ENCODE results near the gene ABCC10.

Gene ABCC10

DNA sequence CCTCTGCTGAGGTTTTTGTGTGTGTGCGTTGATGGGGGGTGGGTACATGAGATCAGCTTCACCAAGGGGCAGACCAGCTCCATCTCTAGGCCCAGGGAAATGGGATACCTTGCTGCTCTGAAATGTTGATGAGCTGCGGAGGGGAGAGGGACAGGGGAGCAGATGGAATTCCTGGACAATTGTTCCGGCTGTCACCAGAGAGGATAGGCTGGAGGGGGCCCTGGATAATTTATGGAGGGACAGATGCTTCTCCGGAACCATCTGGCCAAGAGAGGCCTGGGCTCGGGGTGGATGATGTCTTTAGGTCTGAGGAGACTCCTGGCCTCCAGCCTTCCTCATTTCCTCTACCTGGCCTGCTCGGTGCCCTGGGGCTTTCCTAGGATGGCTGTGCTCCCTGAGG is 48.2 kb downstream of the ABCC10 start:
- H3K4me1 ChIP-seq (ENCODE audit: control insufficient read depth in 1 of 2, insufficient read depth in 2 of 2, low read length in 2 of 2), result peaks cover 15 to 23% of the 10 kb centered on the region in 2 donors

DNA sequence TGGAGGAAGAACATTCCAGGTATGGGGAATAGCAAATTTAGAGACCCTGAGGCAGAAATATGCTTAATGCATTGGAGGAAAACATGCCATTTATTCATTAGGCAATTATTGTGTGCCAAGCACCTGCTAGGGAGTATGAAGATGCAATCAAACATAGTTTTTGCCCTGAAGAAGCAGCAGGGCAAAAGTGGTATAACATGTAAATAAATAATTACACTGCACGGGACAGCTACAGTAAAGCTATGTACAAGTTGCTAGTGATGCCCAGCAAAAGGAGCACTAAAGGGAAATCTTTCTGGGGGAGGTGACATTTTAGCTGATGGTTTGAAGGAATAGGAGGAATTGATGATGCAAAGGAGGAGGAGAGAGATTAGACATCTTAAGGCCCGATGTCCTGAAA is 49.4 kb downstream of the ABCC10 start:
- Histone ChIP-seq H3K36me3 (ENCODE audit: control insufficient read depth in 1 of 2, insufficient read depth in 2 of 2, low read length in 2 of 2) (no peaks in the 10 kb centered on the region), H3K27ac (ENCODE audit: low read length) (peak overlapping the region; percentile 82), H3K4me3 (ENCODE audit: low read depth in 1 of 2, low read length in 2 of 2) (peak overlapping the region; percentile 84 to 86)

More for the DNA sequence above, 48.2 kb downstream of the ABCC10 start:
- Histone ChIP-seq H3K9me3 (ENCODE audit: control insufficient read depth in 1 of 2, low read length in 2 of 2) (no peaks in the 10 kb centered on the region), H3K4me3 (ENCODE audit: low read depth in 1 of 2, low read length in 2 of 2) (no peak overlapping the region), H3K27me3 (ENCODE audit: low read depth, low read length) (no peaks in the 10 kb centered on the region), H3K36me3 (ENCODE audit: control insufficient read depth in 1 of 2, insufficient read depth in 2 of 2, low read length in 2 of 2) (no peaks in the 10 kb centered on the region), H3K27ac (ENCODE audit: low read length) (no peak overlapping the region)

DNA sequence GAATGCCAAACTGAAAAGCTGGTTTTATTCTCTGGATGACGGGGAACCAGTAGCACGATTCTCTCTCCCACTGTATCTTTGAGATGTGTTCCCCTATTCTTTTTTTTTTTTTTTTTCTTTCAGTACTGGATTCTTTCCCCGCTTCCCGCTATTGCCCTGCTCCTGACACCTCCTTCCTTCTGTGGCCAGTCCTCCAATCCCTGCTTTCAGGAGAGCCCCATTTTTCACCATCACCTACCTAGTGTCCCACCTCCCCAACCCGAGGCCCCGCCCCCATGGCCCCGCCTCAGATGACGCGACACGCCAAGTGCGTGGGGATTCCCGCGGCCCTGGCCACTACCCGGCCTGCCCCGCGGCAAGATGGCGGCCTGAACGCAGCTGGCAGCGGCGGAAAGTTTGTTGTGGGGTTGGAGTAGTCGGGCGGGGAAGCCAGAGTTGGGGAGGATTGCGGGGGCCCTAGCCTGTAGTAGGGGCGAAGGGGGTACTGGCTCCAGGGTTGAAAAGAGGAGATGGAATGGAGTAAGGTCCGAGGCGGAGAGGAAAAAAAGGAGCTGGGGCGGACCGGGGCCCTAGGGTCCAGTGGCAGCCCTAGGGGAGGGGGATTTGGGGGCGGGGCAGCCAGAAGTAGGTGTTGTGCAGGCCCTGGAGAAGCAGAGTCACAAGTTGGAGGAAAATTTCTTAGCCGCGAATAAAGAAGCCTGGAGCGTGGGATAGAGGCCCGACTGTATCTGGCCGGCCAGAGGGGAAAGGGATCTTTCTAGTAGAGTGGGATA is 50.1 kb downstream of the ABCC10 start, which contains the start of gene TJAP1:
TJAP1 (plus strand) TSS at position 336 of the 773 bp plus-strand sequence. CDS start 21,432 bp downstream, outside the sequence.
- peak within 1 kb of the TSS; percentile 82 for H3K27ac ChIP-seq (ENCODE audit: low read length)
- no peaks in the 10 kb centered on the region for H3K36me3 ChIP-seq (ENCODE audit: control insufficient read depth in 1 of 2, insufficient read depth in 2 of 2, low read length in 2 of 2)
- H3K4me3 ChIP-seq (ENCODE audit: low read depth in 1 of 2, low read length in 2 of 2), result peak within 1 kb of the TSS; percentile 84 to 86
- no peaks in the 10 kb centered on the region for H3K9me3 ChIP-seq (ENCODE audit: control insufficient read depth in 1 of 2, low read length in 2 of 2)
- H3K27me3 ChIP-seq (ENCODE audit: low read depth, low read length), result no peaks in the 10 kb centered on the region
- H3K4me1 ChIP-seq (ENCODE audit: control insufficient read depth in 1 of 2, insufficient read depth in 2 of 2, low read length in 2 of 2), result peaks cover 15 to 23% of the 10 kb centered on the region in 2 donors

More for the DNA sequence above, 49.4 kb downstream of the ABCC10 start:
- Histone ChIP-seq H3K4me1 (ENCODE audit: control insufficient read depth in 1 of 2, insufficient read depth in 2 of 2, low read length in 2 of 2) (peaks cover 15 to 23% of the 10 kb centered on the region in 2 donors), H3K9me3 (ENCODE audit: control insufficient read depth in 1 of 2, low read length in 2 of 2) (no peaks in the 10 kb centered on the region), H3K27me3 (ENCODE audit: low read depth, low read length) (no peaks in the 10 kb centered on the region)

DNA sequence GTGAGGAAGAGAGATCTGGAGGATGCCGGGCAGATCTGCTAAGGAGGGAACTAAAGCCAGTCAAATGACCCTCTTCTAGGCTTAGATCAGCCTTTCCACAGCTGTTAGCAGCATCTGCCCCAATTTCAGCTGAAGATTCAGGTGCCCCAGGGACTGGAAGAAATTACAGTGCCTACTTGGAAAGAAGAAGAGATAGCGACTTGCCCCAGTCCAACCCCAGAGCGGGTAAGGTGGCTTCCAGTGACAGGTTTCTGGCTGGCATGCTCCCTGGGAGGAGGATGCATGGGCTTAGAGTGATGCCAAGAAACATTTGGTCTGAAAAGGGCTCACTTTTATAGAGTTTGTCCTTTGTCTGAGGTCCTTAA is 50.6 kb downstream of the ABCC10 start:
- Histone ChIP-seq H3K27me3 (ENCODE audit: low read depth, low read length) (no peaks in the 10 kb centered on the region), H3K4me3 (ENCODE audit: low read depth in 1 of 2, low read length in 2 of 2) (peak overlapping the region; percentile 84 to 86), H3K36me3 (ENCODE audit: control insufficient read depth in 1 of 2, insufficient read depth in 2 of 2, low read length in 2 of 2) (no peaks in the 10 kb centered on the region), H3K9me3 (ENCODE audit: control insufficient read depth in 1 of 2, low read length in 2 of 2) (no peaks in the 10 kb centered on the region), H3K27ac (ENCODE audit: low read length) (peak overlapping the region; percentile 82), H3K4me1 (ENCODE audit: control insufficient read depth in 1 of 2, insufficient read depth in 2 of 2, low read length in 2 of 2) (peaks cover 15 to 23% of the 10 kb centered on the region in 2 donors)

DNA sequence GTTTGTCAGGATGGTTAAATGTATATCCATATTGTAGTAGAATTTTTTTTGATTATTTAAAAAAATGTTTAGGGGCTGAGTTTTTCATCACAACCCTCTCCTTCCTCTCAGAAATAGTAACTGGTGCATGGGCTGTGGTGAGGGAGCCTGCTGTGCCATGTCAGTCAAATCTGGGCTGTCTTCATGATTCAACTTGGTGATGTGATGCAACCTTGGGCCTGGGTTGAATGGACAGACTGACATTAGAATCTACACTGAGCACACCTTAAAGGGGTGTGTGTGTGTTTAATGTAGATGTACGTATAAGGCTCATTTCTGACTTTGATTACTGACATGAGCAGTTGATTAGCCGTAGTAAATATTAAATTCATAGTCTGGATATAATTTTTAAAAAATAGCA is 53.7 kb downstream of the ABCC10 start:
- Histone ChIP-seq H3K4me1 (ENCODE audit: control insufficient read depth in 1 of 2, insufficient read depth in 2 of 2, low read length in 2 of 2) (peaks cover 15 to 23% of the 10 kb centered on the region in 2 donors), H3K27ac (ENCODE audit: low read length) (no peak overlapping the region), H3K4me3 (ENCODE audit: low read depth in 1 of 2, low read length in 2 of 2) (no peak overlapping the region), H3K9me3 (ENCODE audit: control insufficient read depth in 1 of 2, low read length in 2 of 2) (no peaks in the 10 kb centered on the region), H3K36me3 (ENCODE audit: control insufficient read depth in 1 of 2, insufficient read depth in 2 of 2, low read length in 2 of 2) (no peaks in the 10 kb centered on the region), H3K27me3 (ENCODE audit: low read depth, low read length) (no peaks in the 10 kb centered on the region)

DNA sequence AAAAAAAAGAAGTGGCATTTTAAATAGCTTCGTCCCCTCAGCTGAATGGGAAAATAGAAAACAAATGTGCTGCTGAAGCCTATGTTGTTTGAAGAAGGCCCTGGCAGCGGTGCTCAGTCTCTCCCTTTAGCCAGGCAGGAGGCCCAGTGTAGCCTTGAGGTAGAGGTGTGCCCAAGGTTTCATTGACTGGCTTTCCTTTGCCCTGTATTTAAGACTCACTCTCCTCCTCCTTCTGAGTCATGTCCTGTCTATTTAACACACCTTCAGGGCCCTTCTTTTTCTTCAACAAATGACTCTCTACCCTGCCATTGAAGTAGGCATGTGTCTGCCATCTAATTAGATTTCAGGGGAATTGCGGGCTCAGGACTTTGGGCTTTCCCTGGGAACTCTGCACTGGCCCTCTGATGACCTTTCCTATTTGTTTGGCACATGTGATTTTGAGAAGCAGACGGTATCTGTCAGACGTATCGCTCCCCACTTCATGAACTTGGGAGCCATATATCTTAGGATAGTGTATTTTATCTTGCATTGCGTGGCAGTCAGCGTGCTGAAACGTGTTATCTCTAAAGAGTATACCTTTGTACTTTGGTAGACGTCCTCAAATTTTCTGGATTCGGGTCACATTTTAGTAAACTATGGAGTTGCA is 54.4 kb downstream of the ABCC10 start:
- H3K36me3 ChIP-seq (ENCODE audit: control insufficient read depth in 1 of 2, insufficient read depth in 2 of 2, low read length in 2 of 2), result no peaks in the 10 kb centered on the region
- H3K27me3 ChIP-seq (ENCODE audit: low read depth, low read length), result no peaks in the 10 kb centered on the region
- no peak overlapping the region for H3K4me3 ChIP-seq (ENCODE audit: low read depth in 1 of 2, low read length in 2 of 2)
- H3K4me1 ChIP-seq (ENCODE audit: control insufficient read depth in 1 of 2, insufficient read depth in 2 of 2, low read length in 2 of 2), result peaks cover 15 to 22% of the 10 kb centered on the region in 2 donors
- H3K9me3 ChIP-seq (ENCODE audit: control insufficient read depth in 1 of 2, low read length in 2 of 2), result no peaks in the 10 kb centered on the region
- no peak overlapping the region for H3K27ac ChIP-seq (ENCODE audit: low read length)

DNA sequence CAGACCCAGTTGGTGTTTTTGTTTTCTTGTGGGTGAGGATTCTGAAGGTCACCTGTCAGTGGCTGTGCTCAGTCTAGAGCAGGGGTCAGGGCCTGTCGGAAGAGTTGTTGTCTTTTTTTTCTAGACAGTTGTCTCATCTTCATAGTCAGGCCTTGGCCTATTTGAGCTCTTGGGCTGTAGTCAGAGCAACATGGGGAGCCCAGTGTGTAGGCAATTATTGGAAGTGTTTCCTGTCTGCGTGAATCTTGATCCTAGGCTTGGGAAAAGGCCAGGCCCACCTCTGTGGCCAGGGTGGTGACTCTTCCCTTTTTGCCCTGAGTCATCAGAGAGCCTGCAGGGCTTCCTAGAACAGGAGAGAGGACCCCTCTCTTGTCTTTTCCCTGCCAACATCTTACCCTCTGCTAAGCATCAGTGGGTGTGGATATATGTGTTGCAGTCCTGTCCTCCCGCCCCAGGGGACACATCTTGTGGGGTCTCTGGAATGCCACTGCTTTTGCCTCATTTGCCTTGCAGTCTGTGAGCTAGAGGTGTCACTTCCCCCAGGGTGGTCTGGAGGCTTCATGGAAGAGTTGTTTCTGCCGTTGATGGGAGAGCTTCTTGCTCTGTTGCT is 61.4 kb downstream of the ABCC10 start:
- no peaks in the 10 kb centered on the region for H3K9me3 ChIP-seq (ENCODE audit: control insufficient read depth in 1 of 2, low read length in 2 of 2)
- H3K36me3 ChIP-seq (ENCODE audit: control insufficient read depth in 1 of 2, insufficient read depth in 2 of 2, low read length in 2 of 2), result no peaks in the 10 kb centered on the region
- peaks cover 16 to 26% of the 10 kb centered on the region in 2 donors for H3K4me1 ChIP-seq (ENCODE audit: control insufficient read depth in 1 of 2, insufficient read depth in 2 of 2, low read length in 2 of 2)
- H3K27ac ChIP-seq (ENCODE audit: low read length), result no peak overlapping the region
- no peak overlapping the region for H3K4me3 ChIP-seq (ENCODE audit: low read depth in 1 of 2, low read length in 2 of 2)
- H3K27me3 ChIP-seq (ENCODE audit: low read depth, low read length), result no peaks in the 10 kb centered on the region

DNA sequence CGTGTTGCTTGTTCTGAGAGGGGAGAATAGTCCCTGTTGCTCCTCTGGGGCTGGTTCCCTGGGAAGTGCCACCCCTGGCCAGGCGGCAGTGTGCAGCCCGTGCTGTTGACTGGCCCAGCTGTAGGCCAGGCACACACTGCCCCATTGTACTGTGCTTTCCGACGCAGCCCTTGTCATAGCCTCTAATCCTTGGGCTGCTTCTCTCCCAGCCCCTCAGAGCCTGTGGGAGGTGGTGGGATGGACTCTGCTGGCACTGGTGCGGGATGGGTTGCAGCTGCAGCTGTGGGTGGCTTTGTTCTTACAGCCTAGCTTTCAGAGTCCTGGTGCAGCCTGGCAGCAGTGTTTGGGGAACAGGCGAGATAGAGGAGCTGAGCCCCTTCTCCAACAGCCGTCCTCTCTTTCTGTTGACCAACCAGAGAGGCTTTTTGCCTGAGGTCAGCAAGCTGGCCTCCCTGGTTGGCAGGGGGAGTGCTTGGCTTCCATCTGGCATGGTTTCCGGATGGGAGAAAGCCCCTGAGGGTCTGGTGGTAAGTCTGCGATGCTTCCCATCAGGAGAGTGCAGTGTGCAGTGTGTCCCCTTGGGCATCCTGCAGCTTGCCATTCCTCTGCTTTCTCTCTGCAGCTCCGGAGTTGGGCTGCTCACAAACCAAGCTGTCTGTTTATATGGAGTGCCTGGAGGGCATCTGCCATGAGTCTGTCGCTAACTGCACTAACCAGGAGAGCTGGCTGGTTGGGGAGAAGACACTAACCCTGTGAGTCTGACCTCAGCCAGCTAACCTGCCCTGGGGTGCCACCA is 62.1 kb downstream of the ABCC10 start:
- Histone ChIP-seq H3K27ac (ENCODE audit: low read length) (no peak overlapping the region), H3K4me3 (ENCODE audit: low read depth in 1 of 2, low read length in 2 of 2) (no peak overlapping the region), H3K4me1 (ENCODE audit: control insufficient read depth in 1 of 2, insufficient read depth in 2 of 2, low read length in 2 of 2) (peaks cover 16 to 28% of the 10 kb centered on the region in 2 donors), H3K36me3 (ENCODE audit: control insufficient read depth in 1 of 2, insufficient read depth in 2 of 2, low read length in 2 of 2) (no peaks in the 10 kb centered on the region), H3K27me3 (ENCODE audit: low read depth, low read length) (no peaks in the 10 kb centered on the region), H3K9me3 (ENCODE audit: control insufficient read depth in 1 of 2, low read length in 2 of 2) (no peaks in the 10 kb centered on the region)

DNA sequence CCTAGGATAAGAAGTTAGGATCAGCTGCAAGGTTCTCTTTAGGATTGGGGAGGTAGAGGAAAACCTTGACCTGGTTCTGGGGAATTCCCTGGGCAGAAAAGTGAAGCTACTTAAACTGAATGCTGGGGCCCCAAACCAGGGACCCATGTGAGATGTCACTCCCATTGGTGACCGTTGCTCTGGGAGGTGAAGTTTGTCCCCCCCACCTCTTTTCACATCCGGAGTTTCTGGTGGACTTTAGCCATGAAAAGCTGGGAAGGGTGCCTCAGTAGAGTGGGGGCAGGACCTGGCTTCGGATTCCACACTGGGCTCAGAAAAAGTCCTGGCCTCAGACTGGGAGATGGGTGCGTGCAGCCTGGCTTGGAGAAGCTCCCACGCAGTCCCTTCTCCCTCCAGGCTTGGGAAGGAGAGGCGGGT is 63.2 kb downstream of the ABCC10 start:
- peaks cover 16 to 33% of the 10 kb centered on the region in 2 donors for H3K4me1 ChIP-seq (ENCODE audit: control insufficient read depth in 1 of 2, insufficient read depth in 2 of 2, low read length in 2 of 2)
- H3K36me3 ChIP-seq (ENCODE audit: control insufficient read depth in 1 of 2, insufficient read depth in 2 of 2, low read length in 2 of 2), result no peaks in the 10 kb centered on the region
- no peaks in the 10 kb centered on the region for H3K9me3 ChIP-seq (ENCODE audit: control insufficient read depth in 1 of 2, low read length in 2 of 2)
- no peak overlapping the region for H3K4me3 ChIP-seq (ENCODE audit: low read depth in 1 of 2, low read length in 2 of 2)
- no peaks in the 10 kb centered on the region for H3K27me3 ChIP-seq (ENCODE audit: low read depth, low read length)
- H3K27ac ChIP-seq (ENCODE audit: low read length), result peak overlapping the region; percentile 39

DNA sequence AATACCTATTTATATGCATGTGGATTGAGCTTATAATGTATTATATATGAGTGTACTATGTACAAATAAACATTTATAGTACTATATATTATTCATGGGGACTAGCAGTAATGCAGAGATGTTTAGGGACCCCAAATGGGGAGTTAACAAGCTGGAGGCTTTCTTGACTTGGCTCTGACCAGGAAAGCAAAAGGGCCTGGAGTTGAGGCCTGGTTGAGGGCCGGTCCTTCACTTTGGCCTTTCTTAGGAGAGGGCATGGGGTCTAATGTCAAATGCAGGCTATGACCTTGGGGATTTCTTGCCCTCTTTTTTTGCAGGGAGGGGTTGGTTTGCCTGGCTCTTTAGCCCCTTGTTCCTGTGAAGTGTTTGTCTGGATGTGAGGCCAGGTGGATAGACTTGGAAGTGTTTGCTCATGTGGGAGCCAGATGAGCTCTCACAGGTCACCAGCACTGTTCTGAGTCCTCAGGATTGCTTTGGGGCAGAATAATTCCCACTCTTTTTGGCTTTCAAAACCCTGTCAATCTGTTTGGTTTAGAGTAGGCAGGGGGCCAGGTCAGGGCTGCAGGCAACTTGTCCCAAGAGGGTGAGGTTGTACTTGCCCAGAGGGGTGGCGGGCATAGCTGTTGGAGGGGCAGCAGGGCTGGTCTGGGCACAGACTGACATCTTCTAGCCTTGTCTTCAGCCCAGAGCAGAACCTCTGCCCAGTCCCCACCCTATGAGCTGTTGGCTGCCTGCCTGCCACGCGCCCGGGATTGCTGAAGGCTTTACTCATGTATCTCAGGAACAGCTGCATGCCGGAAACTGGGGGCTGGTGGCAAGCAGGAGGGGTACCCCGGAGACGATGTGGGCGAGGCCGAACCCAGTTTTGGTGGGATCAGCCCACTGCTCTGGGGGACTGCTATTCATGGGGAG is 64.7 kb downstream of the ABCC10 start:
- H3K4me1 ChIP-seq (ENCODE audit: control insufficient read depth in 1 of 2, insufficient read depth in 2 of 2, low read length in 2 of 2), result peaks cover 16 to 45% of the 10 kb centered on the region in 2 donors

More for the DNA sequence above, 64.7 kb downstream of the ABCC10 start:
- no peaks in the 10 kb centered on the region for H3K9me3 ChIP-seq (ENCODE audit: control insufficient read depth in 1 of 2, low read length in 2 of 2)
- no peaks in the 10 kb centered on the region for H3K27me3 ChIP-seq (ENCODE audit: low read depth, low read length)
- H3K27ac ChIP-seq (ENCODE audit: low read length), result peak overlapping the region; percentile 74
- no peak overlapping the region for H3K4me3 ChIP-seq (ENCODE audit: low read depth in 1 of 2, low read length in 2 of 2)
- no peaks in the 10 kb centered on the region for H3K36me3 ChIP-seq (ENCODE audit: control insufficient read depth in 1 of 2, insufficient read depth in 2 of 2, low read length in 2 of 2)
